ENCODE measurements around the gene LNX1.

GRCh38 chr4:53483250-53483649 lies 108.0 kb downstream of the LNX1 start:
- TF ChIP-seq CTCF (IDR thresholded peaks at IDR 0.05) (no peak), EP300 (IDR thresholded peaks at IDR 0.05) (no peak), POLR2A (IDR thresholded peaks at IDR 0.05) (no peak)

Data from tibial nerve (tissue), 4 donors.